Measurements from ENCODE around the gene AUH. TPM values are rescaled to one million over a fixed set of nuclear protein-coding genes. Genes with fewer than 3 reads are reported as not detected.
"Not testable (repeated sequence)": the region's sequence is repeated elsewhere in the genome, so short reads cannot be mapped to it uniquely, and the experiment has no call there.

AUH gene
- total and polyA plus RNA-seq, 2 donors from 2014 or later, result 31.6 to 63.5 TPM

DNA sequence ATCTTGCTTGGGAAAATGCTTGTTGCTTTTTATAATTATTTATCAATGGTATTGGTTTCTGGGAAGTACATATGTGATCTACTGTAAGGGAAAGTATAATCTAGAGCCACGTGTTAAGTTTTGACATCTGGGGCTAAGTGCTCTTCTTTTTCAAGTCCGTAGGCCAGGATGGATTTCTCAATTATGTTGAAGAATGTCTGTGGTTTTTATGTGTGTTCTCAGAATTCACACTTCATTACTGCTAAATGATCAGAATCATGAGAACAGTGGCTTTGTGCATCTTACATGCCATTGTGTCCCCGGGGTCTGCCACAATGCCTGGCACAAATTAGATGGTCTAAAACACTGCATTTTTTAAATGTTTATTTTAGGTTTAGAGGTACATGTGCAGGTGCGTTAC, 14.5 kb upstream of the AUH start:
- Histone ChIP-seq H3K27me3 (ENCODE audit: control insufficient read depth, insufficient read depth, low read length) (no peaks in the 10 kb centered on the region), H3K4me1 (ENCODE audit: control insufficient read depth in 2 of 3, insufficient read depth in 2 of 3, low read depth in 1 of 3, low read length in 3 of 3) (no peaks in the 10 kb centered on the region), H3K9ac (ENCODE audit: low read length in 3 of 3) (no peak overlapping the region), H3K27ac (ENCODE audit: low read depth in 2 of 2, low read length in 2 of 2) (no peak overlapping the region), H3K36me3 (ENCODE audit: control insufficient read depth in 2 of 3, insufficient read depth in 3 of 3, low read length in 3 of 3) (no peaks in the 10 kb centered on the region), H3K9me3 (ENCODE audit: control insufficient read depth in 2 of 3, insufficient read depth in 1 of 3, low read length in 3 of 3) (no peaks in the 10 kb centered on the region), H3K4me3 (ENCODE audit: low read length in 3 of 3) (no peak overlapping the region)
- DNase-seq, result no peak
- no peak for FAIRE-seq
- intact Hi-C loops (cut with DNase I), result no loop called here
- TF ChIP-seq, protein P1, sequence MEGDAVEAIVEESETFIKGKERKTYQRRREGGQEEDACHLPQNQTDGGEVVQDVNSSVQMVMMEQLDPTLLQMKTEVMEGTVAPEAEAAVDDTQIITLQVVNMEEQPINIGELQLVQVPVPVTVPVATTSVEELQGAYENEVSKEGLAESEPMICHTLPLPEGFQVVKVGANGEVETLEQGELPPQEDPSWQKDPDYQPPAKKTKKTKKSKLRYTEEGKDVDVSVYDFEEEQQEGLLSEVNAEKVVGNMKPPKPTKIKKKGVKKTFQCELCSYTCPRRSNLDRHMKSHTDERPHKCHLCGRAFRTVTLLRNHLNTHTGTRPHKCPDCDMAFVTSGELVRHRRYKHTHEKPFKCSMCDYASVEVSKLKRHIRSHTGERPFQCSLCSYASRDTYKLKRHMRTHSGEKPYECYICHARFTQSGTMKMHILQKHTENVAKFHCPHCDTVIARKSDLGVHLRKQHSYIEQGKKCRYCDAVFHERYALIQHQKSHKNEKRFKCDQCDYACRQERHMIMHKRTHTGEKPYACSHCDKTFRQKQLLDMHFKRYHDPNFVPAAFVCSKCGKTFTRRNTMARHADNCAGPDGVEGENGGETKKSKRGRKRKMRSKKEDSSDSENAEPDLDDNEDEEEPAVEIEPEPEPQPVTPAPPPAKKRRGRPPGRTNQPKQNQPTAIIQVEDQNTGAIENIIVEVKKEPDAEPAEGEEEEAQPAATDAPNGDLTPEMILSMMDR (IDR thresholded peaks at IDR 0.05; ENCODE audit: borderline replicate concordance, extremely low read depth, insufficient read depth), result no peak

DNA sequence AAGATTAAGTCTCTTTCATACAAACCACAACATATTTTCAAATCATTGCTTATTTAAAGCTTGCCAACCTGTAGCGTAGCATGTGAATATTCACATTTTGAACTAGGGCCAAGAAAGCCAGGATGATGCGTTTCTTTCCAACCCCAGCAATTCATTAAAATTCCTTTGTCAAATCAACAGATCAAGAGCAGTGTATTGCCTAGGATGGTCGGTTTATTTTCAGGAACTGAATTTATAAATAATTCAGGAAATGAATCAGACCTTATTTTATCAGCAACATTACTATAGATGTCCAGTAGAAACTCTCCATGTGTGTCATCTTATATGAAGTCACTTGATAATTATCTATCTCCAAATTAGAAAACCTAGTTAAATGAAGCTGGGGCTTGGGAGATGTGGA, 13.2 kb upstream of the AUH start:
- intact Hi-C loops (cut with DNase I), result no loop called here
- no peaks in the 10 kb centered on the region for H3K27me3 ChIP-seq (ENCODE audit: control insufficient read depth, insufficient read depth, low read length)
- no peaks in the 10 kb centered on the region for H3K4me1 ChIP-seq (ENCODE audit: control insufficient read depth in 2 of 3, insufficient read depth in 2 of 3, low read depth in 1 of 3, low read length in 3 of 3)
- H3K9me3 ChIP-seq (ENCODE audit: control insufficient read depth in 2 of 3, insufficient read depth in 1 of 3, low read length in 3 of 3), result no peaks in the 10 kb centered on the region
- TF ChIP-seq, protein P1 (IDR thresholded peaks at IDR 0.05; ENCODE audit: borderline replicate concordance, extremely low read depth, insufficient read depth), result no peak
- H3K27ac ChIP-seq (ENCODE audit: low read depth in 2 of 2, low read length in 2 of 2), result no peak overlapping the region
- no peaks in the 10 kb centered on the region for H3K36me3 ChIP-seq (ENCODE audit: control insufficient read depth in 2 of 3, insufficient read depth in 3 of 3, low read length in 3 of 3)
- no peak overlapping the region for H3K9ac ChIP-seq (ENCODE audit: low read length in 3 of 3)
- FAIRE-seq, result no peak
- H3K4me3 ChIP-seq (ENCODE audit: low read length in 3 of 3), result no peak overlapping the region
- DNase-seq, result no peak

DNA sequence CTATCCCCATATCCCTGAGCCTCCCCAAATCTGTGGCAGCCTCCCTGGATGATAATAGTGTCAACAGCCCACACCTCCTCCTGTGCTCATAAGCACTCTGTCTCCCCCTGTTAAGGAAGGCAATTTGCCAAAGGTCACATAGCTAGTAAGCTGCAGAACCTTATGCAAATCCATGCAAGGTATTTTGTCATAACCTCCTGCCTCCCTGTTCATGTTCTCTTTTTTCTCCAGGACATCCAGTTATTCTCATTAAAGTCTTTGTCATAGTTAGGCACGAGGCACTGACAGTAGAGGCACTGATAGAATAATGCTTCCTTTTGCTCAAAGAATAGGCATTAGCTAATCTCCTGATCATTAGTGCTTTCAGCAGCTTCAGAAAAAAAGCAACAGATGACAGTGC, 10.2 kb upstream of the AUH start:
- DNase-seq, result no peak
- Histone ChIP-seq H3K4me1 (ENCODE audit: control insufficient read depth in 2 of 3, insufficient read depth in 2 of 3, low read depth in 1 of 3, low read length in 3 of 3) (no peaks in the 10 kb centered on the region), H3K27ac (ENCODE audit: low read depth in 2 of 2, low read length in 2 of 2) (no peak overlapping the region), H3K9ac (ENCODE audit: low read length in 3 of 3) (no peak overlapping the region), H3K36me3 (ENCODE audit: control insufficient read depth in 2 of 3, insufficient read depth in 3 of 3, low read length in 3 of 3) (no peaks in the 10 kb centered on the region), H3K4me3 (ENCODE audit: low read length in 3 of 3) (no peak overlapping the region), H3K27me3 (ENCODE audit: control insufficient read depth, insufficient read depth, low read length) (no peaks in the 10 kb centered on the region), H3K9me3 (ENCODE audit: control insufficient read depth in 2 of 3, insufficient read depth in 1 of 3, low read length in 3 of 3) (no peaks in the 10 kb centered on the region)
- intact Hi-C loops (cut with DNase I), result no loop called here
- TF ChIP-seq, protein P1 (IDR thresholded peaks at IDR 0.05; ENCODE audit: borderline replicate concordance, extremely low read depth, insufficient read depth), result no peak
- no peak for FAIRE-seq

DNA sequence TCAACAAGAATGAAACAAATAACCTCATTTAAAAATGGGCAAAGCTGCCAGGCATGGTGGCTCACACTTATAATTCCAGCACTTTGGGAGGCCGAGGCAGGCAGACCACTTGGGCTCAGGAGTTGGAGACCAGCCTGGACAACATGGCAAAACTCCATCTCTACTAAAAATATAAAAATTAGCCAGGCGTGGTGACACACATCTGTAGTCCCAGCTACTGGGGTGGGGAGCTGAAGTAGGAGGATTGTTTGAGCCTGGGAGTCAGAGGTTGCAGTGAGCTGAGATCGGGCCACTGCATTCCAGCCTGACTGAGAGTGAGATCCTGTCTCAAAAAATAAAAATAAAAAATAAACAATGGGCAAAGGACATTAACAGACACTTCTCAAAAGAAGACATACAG, 8.3 kb upstream of the AUH start:
- H3K9ac ChIP-seq (ENCODE audit: low read length in 3 of 3); DNase-seq; H3K4me1 ChIP-seq (ENCODE audit: control insufficient read depth in 2 of 3, insufficient read depth in 2 of 3, low read depth in 1 of 3, low read length in 3 of 3); H3K27me3 ChIP-seq (ENCODE audit: control insufficient read depth, insufficient read depth, low read length); H3K9me3 ChIP-seq (ENCODE audit: control insufficient read depth in 2 of 3, insufficient read depth in 1 of 3, low read length in 3 of 3); intact Hi-C loops (cut with DNase I); FAIRE-seq; H3K4me3 ChIP-seq (ENCODE audit: low read length in 3 of 3); H3K36me3 ChIP-seq (ENCODE audit: control insufficient read depth in 2 of 3, insufficient read depth in 3 of 3, low read length in 3 of 3); H3K27ac ChIP-seq (ENCODE audit: low read depth in 2 of 2, low read length in 2 of 2): not testable (repeated sequence)

Data from kidney (tissue), 14 donors.